H1 (cell line): ENCODE measurements around the gene SLC26A1. TPM values are rescaled to one million over a fixed set of nuclear protein-coding genes. Genes with fewer than 3 reads are reported as not detected.

Experiments used
- CTCF ChIA-PET: fragments of 300-600 bp; sonication (Branson Sonifier 250); formaldehyde crosslinking; loops from one replicate; lab custom pipeline; 2021; ENCODE audit not compliant: partially characterized antibody; lab: Charles Lee
- POLR2A ChIA-PET: fragments of 300-600 bp; sonication (Branson Sonifier 250); formaldehyde crosslinking; loops from one replicate; lab custom pipeline; 2021; ENCODE audit warnings: inconsistent platforms; ENCODE audit not compliant: partially characterized antibody; lab: Charles Lee
- DNase-seq, 2 experiments: peaks; one replicate each; pipeline versions ENCODE4 v3.0.0 to v3.0.0-alpha.2; 2010 to 2022; ENCODE audit warnings: low spot score in 2 of 2, low read depth in 1 of 2, mixed read lengths in 1 of 2
- FAIRE-seq: peaks from 2 replicates; lab custom pipeline; 2011; peaks lifted over from hg19 to GRCh38; lab: Jason Lieb, UNC
- H2AFZ ChIP-seq: 2 replicates; pipeline ENCODE4 v1.8.1; 2012; ENCODE audit warnings: low read length, inconsistent platforms
- H2AK5ac ChIP-seq: 2 replicates; pipeline ENCODE4 v1.6.1; 2013; ENCODE audit warnings: low read depth, low read length
- H2BK120ac ChIP-seq: replicated peaks from 2 replicates; pipeline ENCODE3; 2013; ENCODE audit warnings: low read depth, low read length, inconsistent platforms
- H2BK12ac ChIP-seq: 2 replicates; pipeline ENCODE4 v1.6.1; 2013; ENCODE audit warnings: low read depth, low read length
- H2BK15ac ChIP-seq: 2 replicates; pipeline ENCODE4 v1.6.1; 2013; ENCODE audit warnings: low read length
- H2BK20ac ChIP-seq: 2 replicates; pipeline ENCODE4 v1.6.1; 2013; ENCODE audit warnings: low read length
- H2BK5ac ChIP-seq: 2 replicates; pipeline ENCODE4 v1.6.1; 2013; ENCODE audit warnings: low read depth, low read length
- H3K14ac ChIP-seq: 2 replicates; pipeline ENCODE4 v1.6.1; 2013; ENCODE audit warnings: inconsistent platforms; ENCODE audit not compliant: insufficient read length
- H3K18ac ChIP-seq: 2 replicates; pipeline ENCODE4 v1.6.1; 2013; ENCODE audit warnings: low read length; ENCODE audit errors: extremely low read depth
- H3K23ac ChIP-seq: 2 replicates; pipeline ENCODE4 v1.6.1; 2013; ENCODE audit warnings: inconsistent platforms; ENCODE audit not compliant: insufficient read length
- H3K23me2 ChIP-seq: 2 replicates; pipeline ENCODE4 v1.6.1; 2013; ENCODE audit warnings: low read depth, low read length
- H3K27ac ChIP-seq: 2 replicates; pipeline ENCODE4 v1.6.1; 2011; ENCODE audit warnings: low read depth, low read length, inconsistent platforms
- H3K27me3 ChIP-seq, 4 experiments: replicated peaks in 1 of 4; 1 replicate in 1 of 4; 2 replicates in 3 of 4; pipeline versions ENCODE4 v1.6.1 to v1.8.1; 2011 to 2013; ENCODE audit warnings: low read length in 3 of 4, mild to moderate bottlenecking in 3 of 4, inconsistent platforms in 2 of 4, mixed read lengths in 2 of 4, moderate library complexity in 1 of 4; ENCODE audit not compliant: control insufficient read depth in 3 of 4, insufficient read depth in 3 of 4; ENCODE audit errors: extremely low read depth in 1 of 4
- H3K36me3 ChIP-seq, 4 experiments: 2 replicates each; pipeline versions ENCODE4 v1.6.1 to v1.8.1; 2011 to 2013; ENCODE audit warnings: mild to moderate bottlenecking in 4 of 4, low read length in 3 of 4, moderate library complexity in 2 of 4, control low read depth in 1 of 4, inconsistent platforms in 1 of 4; ENCODE audit not compliant: insufficient read depth in 4 of 4, control insufficient read depth in 2 of 4
- H3K4ac ChIP-seq: replicated peaks from 2 replicates; pipeline ENCODE3; 2013; ENCODE audit warnings: low read length, low read depth, mixed read lengths, inconsistent platforms; ENCODE audit not compliant: insufficient read length
- H3K4me1 ChIP-seq, 4 experiments: replicated peaks in 1 of 4; 1 replicate in 1 of 4; 2 replicates in 3 of 4; pipeline versions ENCODE4 v1.6.1 to v1.8.1; 2011 to 2013; ENCODE audit warnings: low read length in 3 of 4, inconsistent platforms in 2 of 4, mixed read lengths in 1 of 4; ENCODE audit not compliant: insufficient read depth in 4 of 4, control insufficient read depth in 3 of 4
- H3K4me2 ChIP-seq, 2 experiments: 2 replicates each; pipeline versions ENCODE4 v1.6.1 to v1.8.1; 2011 to 2013; ENCODE audit warnings: low read depth in 2 of 2, low read length in 2 of 2, control low read depth in 1 of 2, inconsistent platforms in 1 of 2, mild to moderate bottlenecking in 1 of 2; ENCODE audit not compliant: insufficient read depth in 1 of 2
- H3K4me3 ChIP-seq, 4 experiments: fragments of 200-600, 300-600 bp in 1 of 4; sonication (generic), shearing (Covaris generic), sonication (Bioruptor Twin) in 1 of 4; 2 replicates each; pipeline versions ENCODE4 v1.5.1 to v1.8.1; 2011 to 2016; ENCODE audit warnings: low read length in 4 of 4, low read depth in 3 of 4, control low read depth in 2 of 4, inconsistent platforms in 2 of 4, mild to moderate bottlenecking in 2 of 4, mixed read lengths in 1 of 4, moderate library complexity in 1 of 4; ENCODE audit not compliant: insufficient read depth in 2 of 4; ENCODE audit errors: extremely low read depth in 1 of 4
- H3K56ac ChIP-seq: replicated peaks from 2 replicates; pipeline ENCODE3; 2013; ENCODE audit warnings: low read depth, mild to moderate bottlenecking, mixed read lengths, low read length, inconsistent platforms; ENCODE audit not compliant: insufficient read length
- H3K79me1 ChIP-seq: 2 replicates; pipeline ENCODE4 v1.6.1; 2013; ENCODE audit warnings: low read depth, low read length, control low read depth
- H3K79me2 ChIP-seq, 2 experiments: 2 replicates each; pipeline versions ENCODE4 v1.6.1 to v1.8.1; 2012 to 2013; ENCODE audit warnings: low read length in 2 of 2, mild to moderate bottlenecking in 2 of 2, inconsistent platforms in 1 of 2; ENCODE audit not compliant: insufficient read depth in 2 of 2, control insufficient read depth in 1 of 2
- H3K9ac ChIP-seq, 4 experiments: replicated peaks in 1 of 4; 1 replicate in 1 of 4; 2 replicates in 3 of 4; pipeline versions ENCODE4 v1.6.1 to v1.8.1; 2011 to 2013; ENCODE audit warnings: low read depth in 3 of 4, low read length in 3 of 4, control low read depth in 2 of 4, mild to moderate bottlenecking in 2 of 4, moderate library complexity in 2 of 4, inconsistent platforms in 1 of 4; ENCODE audit errors: extremely low read depth in 1 of 4
- H3K9me3 ChIP-seq, 2 experiments: 2 replicates each; pipeline versions ENCODE4 v1.6.1 to v1.8.1; 2012 to 2013; ENCODE audit warnings: mild to moderate bottlenecking in 2 of 2, moderate library complexity in 2 of 2, control low read depth in 1 of 2, inconsistent platforms in 1 of 2, low read depth in 1 of 2, low read length in 1 of 2, mixed read lengths in 1 of 2; ENCODE audit not compliant: insufficient read depth in 2 of 2
- H4K20me1 ChIP-seq, 2 experiments: replicated peaks in 1 of 2; 2 replicates each; pipeline versions ENCODE3 to v1.8.1; 2011 to 2013; ENCODE audit warnings: inconsistent platforms in 2 of 2, low read length in 2 of 2, mild to moderate bottlenecking in 1 of 2; ENCODE audit not compliant: insufficient read depth in 2 of 2, control insufficient read depth in 1 of 2
- H4K5ac ChIP-seq: 2 replicates; pipeline ENCODE4 v1.6.1; 2013; ENCODE audit warnings: low read length, low read depth, mixed read lengths, inconsistent platforms; ENCODE audit not compliant: insufficient read length
- H4K8ac ChIP-seq: 2 replicates; pipeline ENCODE4 v1.8.0; 2013; ENCODE audit warnings: mild to moderate bottlenecking, moderate library complexity, low read length, inconsistent platforms; ENCODE audit not compliant: insufficient read depth; ENCODE audit errors: extremely low read depth
- H4K91ac ChIP-seq: replicated peaks from 2 replicates; pipeline ENCODE3; 2013; ENCODE audit warnings: low read length, mixed read lengths, inconsistent platforms; ENCODE audit not compliant: insufficient read length
- EGR1 ChIP-seq: IDR thresholded peaks from 2 replicates; pipeline ENCODE4 v1.6.1; 2011; ENCODE audit warnings: low read depth, low read length, borderline replicate concordance
- JUN ChIP-seq: IDR thresholded peaks from 2 replicates; pipeline ENCODE4 v1.6.1; 2011; ENCODE audit warnings: low read depth, mild to moderate bottlenecking, improper control_type of control experiment, low read length
- KDM4A ChIP-seq: IDR thresholded peaks from one replicate; pipeline ENCODE4 v1.7.1; 2012; ENCODE audit warnings: low read depth, mild to moderate bottlenecking, moderate library complexity, low read length, inconsistent platforms; ENCODE audit not compliant: severe bottlenecking
- NRF1 ChIP-seq: IDR thresholded peaks from 2 replicates; pipeline ENCODE4 v1.6.1; 2011; ENCODE audit warnings: mild to moderate bottlenecking, low read depth, low read length, improper control_type of control experiment
- WGBS, 2 experiments: shearing (Covaris generic) in 1 of 2; methylation state at CpG; one replicate each; pipeline versions ENCODE4 v1.1.6 to v1.1.7; 2013 to 2015; ENCODE audit warnings: low lambda C conversion rate in 2 of 2, mixed read lengths in 2 of 2, inconsistent platforms in 1 of 2, low coverage in 1 of 2, missing lambda C conversion rate in 1 of 2; ENCODE audit not compliant: insufficient replicate concordance in 2 of 2, insufficient coverage in 1 of 2, insufficient read length in 1 of 2; ENCODE audit errors: extremely low coverage in 1 of 2, missing lambda C conversion rate in 1 of 2; 5-methylcytosine and 5-hydroxymethylcytosine counted together
- polyA plus RNA-seq, 7 experiments: library from polyadenylated mRNA; depleted of rRNA in 3 of 7; stranded (reverse) in 5 of 7; unstranded in 2 of 7; fragments of >200 nt in 5 of 7; fragments of 200-250 nt in 2 of 7; gene quantifications; 1 replicate in 5 of 7; 2 replicates in 1 of 7; 4 replicates in 1 of 7; pipeline versions ENCODE4 v1.2.1 to v1.2.3, GENCODE V29; 2011 to 2013; ENCODE audit warnings: missing spikeins in 2 of 7, mixed read lengths in 2 of 7
- total RNA-seq: library from RNA; stranded (reverse); fragmentation: NEBNext Ultra II Directional; extraction: Animal tissue kit (Norgen Biotek cat#: 25700); gene quantifications from 2 replicates; pipeline ENCODE4 v1.2.1, GENCODE V29; 2021

The SLC26A1 gene
- total and polyA plus RNA-seq, 2 of the 8 experiments (the other 6 are each of a cell fraction or from before 2014, with no cell fraction given): 0.11 TPM; not detected in 1

DNA sequence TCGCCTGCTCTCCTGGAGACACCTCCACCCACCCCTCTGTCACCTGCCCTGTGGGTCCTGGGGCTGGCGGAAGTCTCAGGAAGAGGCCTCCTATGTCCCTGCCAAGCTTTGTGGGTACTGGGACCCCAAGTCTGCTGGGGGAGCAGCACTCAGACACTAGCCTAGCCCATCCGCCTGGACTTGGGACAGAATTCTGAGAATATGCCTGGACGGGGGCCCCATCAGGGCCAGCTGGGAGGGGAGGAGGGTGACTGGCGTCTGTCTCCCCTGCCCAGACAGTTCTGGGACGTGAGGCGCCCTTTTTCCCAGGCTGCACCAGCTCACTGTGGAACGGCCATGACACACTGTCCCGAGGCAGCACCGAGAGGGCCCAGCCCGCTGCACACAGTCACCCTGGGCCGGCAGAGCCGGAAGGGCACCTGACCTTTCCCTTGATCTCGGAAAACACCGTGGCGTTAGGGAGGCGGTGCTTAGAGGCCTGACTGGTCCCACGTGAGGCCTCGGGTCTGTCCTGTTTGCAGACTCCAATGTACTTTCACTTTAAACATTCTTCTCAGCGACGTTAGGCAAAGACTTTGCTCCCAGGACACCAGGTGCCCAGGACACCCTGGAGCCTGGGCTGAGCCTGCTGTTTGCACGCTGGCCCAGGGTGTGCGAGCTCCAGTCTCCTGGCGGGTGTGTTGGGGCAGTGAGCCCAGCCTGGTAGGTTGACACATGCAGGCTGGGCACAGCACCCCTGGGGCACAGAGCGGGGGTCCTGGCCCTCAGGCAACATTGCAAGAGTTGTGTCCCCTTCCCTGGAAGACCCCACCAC is 700 bp downstream of the SLC26A1 start:
- Histone ChIP-seq H2BK5ac (no peak overlapping the region), H3K23ac (no peak overlapping the region), H3K4me3 (no peak overlapping the region), H3K36me3 (no peaks in the 10 kb centered on the region; a peak in 1 of 8 replicates), H2AK5ac (no peak overlapping the region), H3K4me2 (no peak overlapping the region), H3K27ac (no peak overlapping the region), H3K27me3 (peaks cover 8 to 21% (median 20%) of the 10 kb centered on the region in 4 experiments), H3K4ac (no peak overlapping the region), H4K8ac (0 out of 2 replicates have a peak overlapping the region, but pooled peaks have one; percentile 25), H3K14ac (no peak overlapping the region), H2BK120ac (no peak overlapping the region), H4K20me1 (peaks cover 2 to 11% of the 10 kb centered on the region in 2 experiments), H3K23me2 (no peaks in the 10 kb centered on the region; the same call in 1 of the 2 replicates), H4K91ac (no peak overlapping the region), H3K79me2 (no peaks in the 10 kb centered on the region), H2BK15ac (no peak overlapping the region), H2AFZ (no peak overlapping the region), H4K5ac (no peak overlapping the region), H3K9ac (no peak overlapping the region), H3K56ac (no peak overlapping the region), H3K79me1 (no peaks in the 10 kb centered on the region), H2BK12ac (0 out of 2 replicates have a peak overlapping the region, but pooled peaks have one; percentile 27), H2BK20ac (no peak overlapping the region), H3K18ac (no peak overlapping the region), H3K9me3 (no peaks in the 10 kb centered on the region), H3K4me1 (peaks cover 0 to 2% (median under 1%) of the 10 kb centered on the region in 4 experiments; a peak in 2 of 7 replicates)
- DNase-seq: no peak
- WGBS, 2 experiments: 80% methylated on average over 25 of the region's 25 CpGs; no CpG with 5 or more reads in 1 of the 2 experiments
- no peak for FAIRE-seq
- ChIA-PET POLR2A (no interaction called here), CTCF (interaction anchor here (0.5 to 2.2 kb wide), 2 partner anchors 101 to 104 kb away, joined by 3 to 7 read pairs; no protein-coding TSS in a partner anchor)
- TF ChIP-seq KDM4A (no peak), JUN (no peak), EGR1 (no peak), NRF1 (no peak)
